ENCODE measurements around the gene FLOT1.
"Not testable (repeated sequence)": the region's sequence is repeated elsewhere in the genome, so short reads cannot be mapped to it uniquely, and the experiment has no call there.

The FLOT1 gene

GRCh38 chr6:30721198-30722024 is 21.1 kb downstream of the FLOT1 start:
- POLR2A ChIA-PET, result interaction anchor here (0.8 to 3.8 kb wide), 18 partner anchors 9 to 358 kb away, joined by 3 to 57 read pairs (median 6); partner anchors contain the start of genes DHX16 and NRM
- DNase-seq (ENCODE audit: extremely low spot score), result peak; percentile 79

DNA sequence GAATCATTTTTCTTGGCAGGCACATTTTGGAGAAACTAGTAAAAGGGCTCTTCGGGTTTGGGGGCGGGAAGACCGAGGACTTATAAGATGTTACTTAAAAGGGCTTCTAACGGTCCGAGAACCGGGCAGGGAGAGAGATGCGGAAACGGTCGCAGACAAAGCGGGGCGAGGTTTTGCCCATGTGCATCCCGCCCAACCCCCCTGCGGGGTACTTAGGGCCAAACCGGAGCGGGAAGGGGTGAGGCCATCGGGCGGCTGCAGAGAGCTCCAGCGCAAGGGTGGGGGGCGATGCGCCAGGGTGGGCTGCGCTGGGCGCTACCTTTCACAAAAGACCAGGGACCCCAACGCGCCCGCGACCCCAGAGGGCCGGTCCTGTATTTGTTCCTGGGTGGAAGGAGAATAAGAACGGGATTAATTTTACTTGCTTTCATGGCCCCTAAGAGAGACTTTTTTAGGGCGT is 21.7 kb downstream of the FLOT1 start:
- peak; percentile 22 for DNase-seq (ENCODE audit: extremely low spot score)
- POLR2A ChIA-PET, result interaction anchor here (0.7 to 3.8 kb wide), 17 partner anchors 9 to 359 kb away, joined by 3 to 57 read pairs (median 6); partner anchors contain the start of gene NRM
- TF ChIP-seq L3MBTL2 (conservative IDR thresholded peaks at IDR 0.05) (peak; percentile 45), FOXA1 (IDR thresholded peaks at IDR 0.05) (no peak), LEF1 (IDR thresholded peaks at IDR 0.05; ENCODE audit: borderline replicate concordance) (no peak)
- CTCF ChIA-PET, result interaction anchor here (0.8 to 3.7 kb wide), 2 partner anchors 40 to 48 kb away, joined by 3 to 33 read pairs; partner anchors contain the start of gene DHX16

More at GRCh38 chr6:30721198-30722024, 21.1 kb downstream of the FLOT1 start:
- CTCF ChIA-PET, result interaction anchor here (0.8 to 3.7 kb wide), 8 partner anchors 10 to 168 kb away, joined by 3 to 33 read pairs (median 4); partner anchors contain the start of genes DHX16 and NRM
- no peak for TF ChIP-seq FOXK2 (IDR thresholded peaks at IDR 0.05)
- TF ChIP-seq, protein P1, sequence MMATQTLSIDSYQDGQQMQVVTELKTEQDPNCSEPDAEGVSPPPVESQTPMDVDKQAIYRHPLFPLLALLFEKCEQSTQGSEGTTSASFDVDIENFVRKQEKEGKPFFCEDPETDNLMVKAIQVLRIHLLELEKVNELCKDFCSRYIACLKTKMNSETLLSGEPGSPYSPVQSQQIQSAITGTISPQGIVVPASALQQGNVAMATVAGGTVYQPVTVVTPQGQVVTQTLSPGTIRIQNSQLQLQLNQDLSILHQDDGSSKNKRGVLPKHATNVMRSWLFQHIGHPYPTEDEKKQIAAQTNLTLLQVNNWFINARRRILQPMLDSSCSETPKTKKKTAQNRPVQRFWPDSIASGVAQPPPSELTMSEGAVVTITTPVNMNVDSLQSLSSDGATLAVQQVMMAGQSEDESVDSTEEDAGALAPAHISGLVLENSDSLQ (IDR thresholded peaks at IDR 0.05), result no peak
- TF ChIP-seq NFRKB (IDR thresholded peaks at IDR 0.05), result no peak
- no peak for TF ChIP-seq FOXM1 (IDR thresholded peaks at IDR 0.05; ENCODE audit: borderline replicate concordance)
- no peak for TF ChIP-seq FOXA1 (IDR thresholded peaks at IDR 0.05)
- TF ChIP-seq BHLHE40 (IDR thresholded peaks at IDR 0.05; ENCODE audit: borderline replicate concordance), result no peak

DNA sequence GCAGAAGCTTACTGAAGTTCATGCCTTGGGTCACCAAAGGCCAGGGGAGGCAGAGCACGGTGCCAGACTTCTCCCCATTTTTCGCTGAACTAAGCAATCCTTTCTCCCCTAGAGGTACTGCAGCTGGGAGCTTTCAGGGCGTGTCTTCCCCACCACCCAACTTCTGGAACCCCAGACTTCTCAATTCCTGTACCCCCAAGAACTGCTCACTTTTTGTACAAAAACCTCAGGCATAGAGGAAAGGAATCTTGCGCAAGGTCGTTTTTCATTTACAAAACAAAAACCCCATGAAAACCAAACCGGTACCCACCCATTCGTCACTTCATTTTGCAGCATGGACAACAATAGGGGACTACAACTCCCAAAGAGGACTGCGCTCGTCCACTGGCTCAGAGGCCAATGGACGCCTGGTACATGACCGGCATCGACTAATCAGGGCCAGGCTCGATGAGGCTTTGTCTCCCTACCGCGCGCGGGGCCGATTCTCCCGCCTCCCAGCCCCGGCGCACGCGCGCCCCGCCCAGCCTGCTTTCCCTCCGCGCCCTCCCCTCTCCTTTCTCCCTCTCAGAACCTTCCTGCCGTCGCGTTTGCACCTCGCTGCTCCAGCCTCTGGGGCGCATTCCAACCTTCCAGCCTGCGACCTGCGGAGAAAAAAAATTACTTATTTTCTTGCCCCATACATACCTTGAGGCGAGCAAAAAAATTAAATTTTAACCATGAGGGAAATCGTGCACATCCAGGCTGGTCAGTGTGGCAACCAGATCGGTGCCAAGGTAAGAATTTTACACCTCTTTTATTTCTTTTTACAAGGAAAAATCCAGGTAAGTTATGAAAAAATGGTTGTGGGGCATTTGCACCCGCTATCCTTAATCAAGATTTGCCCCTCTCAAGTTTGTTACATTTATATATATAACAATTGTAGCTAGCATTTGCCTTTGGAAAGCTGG is 22.4 kb downstream of the FLOT1 start, which contains the start of gene TUBB:
Gene TUBB, plus strand, starts transcription at position 562 of the 947 bp plus-strand sequence. Its CDS starts 155 bp downstream, at position 717.
- POLR2A ChIA-PET, result interaction anchor here (0.7 to 3.8 kb wide), 17 partner anchors 10 to 359 kb away, joined by 3 to 101 read pairs (median 5); partner anchors contain the start of genes MRPS18B, NRM and PPP1R10
- CTCF ChIA-PET, result interaction anchor here (0.8 to 3.7 kb wide), 3 partner anchors 39 to 48 kb away, joined by 3 to 33 read pairs (median 4); partner anchors contain the start of gene DHX16
- TF ChIP-seq L3MBTL2 (conservative IDR thresholded peaks at IDR 0.05), result peak; percentile 32; the same call in 1 of the 2 replicates
- TF ChIP-seq CTBP1 (IDR thresholded peaks at IDR 0.05; ENCODE audit: borderline replicate concordance), result no peak
- no peak for TF ChIP-seq NFRKB (IDR thresholded peaks at IDR 0.05)
- TF ChIP-seq ELF4 (IDR thresholded peaks at IDR 0.05), result peak; percentile 71
- DNase-seq (ENCODE audit: extremely low spot score), result peak; percentile 79

GRCh38 chr6:30719356-30719755 is 23.1 kb downstream of the FLOT1 start:
- no peak for TF ChIP-seq TARDBP (IDR thresholded peaks at IDR 0.05)
- no peak for TF ChIP-seq ARNT (IDR thresholded peaks at IDR 0.05)
- no peak for TF ChIP-seq ELF4 (IDR thresholded peaks at IDR 0.05)
- TF ChIP-seq FOXM1 (IDR thresholded peaks at IDR 0.05; ENCODE audit: borderline replicate concordance), result no peak
- no peak for TF ChIP-seq CTBP1 (IDR thresholded peaks at IDR 0.05; ENCODE audit: borderline replicate concordance)
- TF ChIP-seq NFRKB (IDR thresholded peaks at IDR 0.05), result no peak
- TF ChIP-seq L3MBTL2 (conservative IDR thresholded peaks at IDR 0.05), result no peak
- TF ChIP-seq LEF1 (IDR thresholded peaks at IDR 0.05; ENCODE audit: borderline replicate concordance), result no peak
- TF ChIP-seq, protein P1 (IDR thresholded peaks at IDR 0.05), result no peak
- no peak for TF ChIP-seq BHLHE40 (IDR thresholded peaks at IDR 0.05; ENCODE audit: borderline replicate concordance)
- no peak for DNase-seq (ENCODE audit: extremely low spot score)
- POLR2A ChIA-PET, result interaction anchor here (1.1 to 3.5 kb wide), 7 partner anchors 8 to 107 kb away, joined by 3 to 101 read pairs (median 5); partner anchors contain the start of genes MRPS18B, NRM and PPP1R10
- CTCF ChIA-PET, result interaction anchor here (1.3 kb wide), 1 partner anchor 40 kb away, joined by 4 read pairs; no protein-coding TSS in a partner anchor

DNA sequence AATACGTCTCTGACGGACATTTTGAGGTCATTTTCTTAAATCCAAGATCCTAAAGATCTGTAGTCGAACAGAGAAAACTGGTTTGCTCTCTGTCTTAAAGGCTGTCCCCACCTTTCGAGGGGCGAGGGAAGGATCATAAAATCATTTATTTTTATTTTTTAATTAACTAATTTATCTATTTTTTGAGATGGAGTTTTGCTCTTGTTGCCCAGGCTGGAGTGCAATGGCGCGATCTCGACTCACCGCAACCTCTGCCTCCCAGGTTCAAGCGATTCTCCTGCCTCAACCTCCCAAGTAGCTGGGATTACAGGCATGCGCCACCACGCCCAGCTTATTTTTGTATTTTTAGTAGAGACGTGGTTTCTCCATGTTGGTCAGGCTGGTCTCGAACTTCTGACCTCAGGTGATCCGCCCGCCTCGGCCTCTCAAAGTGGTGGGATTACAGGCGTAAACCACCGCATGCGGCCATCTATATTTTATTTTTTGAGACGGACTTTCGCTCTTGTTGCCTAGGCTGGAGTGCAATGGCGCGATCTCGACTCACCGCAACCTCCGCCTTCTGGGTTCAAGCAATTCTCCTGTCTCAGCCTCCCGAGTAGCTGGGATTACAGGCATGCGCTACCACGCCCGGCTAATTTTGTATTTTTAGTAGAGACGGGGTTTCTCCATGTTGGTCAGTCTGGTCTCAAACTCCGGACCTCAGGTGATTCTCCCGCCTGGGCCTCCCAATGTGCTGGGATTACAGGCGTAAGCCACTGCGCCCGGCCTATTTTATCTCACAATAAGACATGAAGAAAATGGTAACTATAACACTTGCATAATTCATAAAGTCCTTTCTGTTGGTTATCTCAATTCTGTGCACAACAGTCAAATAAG is 24.4 kb downstream of the FLOT1 start:
- POLR2A ChIA-PET, result interaction anchor here (0.9 to 3.5 kb wide), 19 partner anchors 9 to 106 kb away, joined by 3 to 101 read pairs (median 5); partner anchors contain the start of gene NRM
- not testable (repeated sequence) for DNase-seq (ENCODE audit: extremely low spot score)
- CTCF ChIA-PET, result interaction anchor here (0.8 to 1.3 kb wide), 2 partner anchors 39 to 46 kb away, joined by 4 read pairs; partner anchors contain the start of gene DHX16

All from HEK293T (cell line).